OCI-LY3 (cell line): Measurements from ENCODE around the gene PCSK6.

Experiments used
- H2AFZ ChIP-seq: fragments of 200-600, 300-600 bp; shearing (Covaris generic); 2 replicates; pipeline ENCODE4 v1.6.0; 2014; ENCODE audit warnings: antibody characterized with exemption, low read depth, low read length
- H3K27ac ChIP-seq: fragments of 200-600, 300-600 bp; sonication (generic); 2 replicates; pipeline ENCODE4 v1.5.1; 2014; ENCODE audit warnings: mild to moderate bottlenecking, low read length, moderate library complexity, mixed read lengths
- H3K27me3 ChIP-seq: fragments of 200-600, 300-600 bp; sonication (generic); 2 replicates; pipeline ENCODE4 v1.6.1; 2014; ENCODE audit warnings: low read depth, low read length, mixed read lengths
- H3K36me3 ChIP-seq: fragments of 200-600, 300-600 bp; sonication (generic); replicated peaks from 2 replicates; pipeline ENCODE3; 2014; ENCODE audit warnings: low read depth, low read length, mixed read lengths
- H3K4me1 ChIP-seq: fragments of 300-600, 200-600 bp; sonication (generic); 2 replicates; pipeline ENCODE4 v1.6.1; 2014; ENCODE audit warnings: low read length, mixed read lengths
- H3K4me2 ChIP-seq: fragments of 200-600, 300-600 bp; sonication (generic); 2 replicates; pipeline ENCODE4 v1.6.1; 2014; ENCODE audit warnings: low read length, mixed read lengths
- H3K4me3 ChIP-seq: fragments of 300-600, 200-600 bp; sonication (generic); 2 replicates; pipeline ENCODE4 v1.5.1; 2014; ENCODE audit warnings: antibody characterized with exemption, mild to moderate bottlenecking, low read length, moderate library complexity
- H3K79me2 ChIP-seq: fragments of 300-600, 200-600 bp; shearing (Covaris generic); 2 replicates; pipeline ENCODE4 v1.6.1; 2014; ENCODE audit warnings: mild to moderate bottlenecking, low read length, mixed read lengths
- H3K9ac ChIP-seq: fragments of 300-600, 200-600 bp; shearing (Covaris generic); 2 replicates; pipeline ENCODE4 v1.6.0; 2014; ENCODE audit warnings: mild to moderate bottlenecking, low read length, moderate library complexity
- H3K9me3 ChIP-seq: fragments of 200-600, 300-600 bp; shearing (Covaris generic); 2 replicates; pipeline ENCODE4 v1.6.1; 2014; ENCODE audit warnings: low read length, mixed read lengths; ENCODE audit not compliant: insufficient read depth
- H4K20me1 ChIP-seq: fragments of 200-600, 300-600 bp; sonication (generic); 2 replicates; pipeline ENCODE4 v1.6.1; 2016; ENCODE audit warnings: low read length, mixed read lengths; ENCODE audit not compliant: insufficient read depth
- CTCF ChIP-seq: fragments of 200-600, 300-600 bp; sonication (generic); IDR thresholded peaks from 2 replicates; pipeline ENCODE4 v1.5.1; 2014; ENCODE audit warnings: antibody characterized with exemption, low read length, low read depth
- EZH2phosphoT487 ChIP-seq: fragments of 200-600 bp; shearing (Covaris generic); IDR thresholded peaks from 2 replicates; pipeline ENCODE4 v1.6.1; 2018; ENCODE audit warnings: antibody characterized with exemption, mixed run types, low read depth

The PCSK6 gene

GRCh38 chr15:101509279-101509678 lies 19.8 kb upstream of the PCSK6 start:
- no peaks in the 10 kb centered on the region for H3K9me3 ChIP-seq
- H3K79me2 ChIP-seq: no peaks in the 10 kb centered on the region

GRCh38 chr15:101506491-101506890 lies 17.0 kb upstream of the PCSK6 start:
- no peak overlapping the region for H3K27ac ChIP-seq

More at GRCh38 chr15:101509279-101509678, 19.8 kb upstream of the PCSK6 start:
- peaks cover 27% of the 10 kb centered on the region for H3K27me3 ChIP-seq
- no peaks in the 10 kb centered on the region for H3K36me3 ChIP-seq
- no peak overlapping the region for H3K27ac ChIP-seq
- TF ChIP-seq EZH2phosphoT487 (no peak), CTCF (no peak)
- no peak overlapping the region for H3K4me2 ChIP-seq
- H2AFZ ChIP-seq: no peak overlapping the region
- H3K4me3 ChIP-seq: no peak overlapping the region
- H4K20me1 ChIP-seq: no peaks in the 10 kb centered on the region
- H3K4me1 ChIP-seq: no peaks in the 10 kb centered on the region
- no peak overlapping the region for H3K9ac ChIP-seq

GRCh38 chr15:101505610-101506337 lies 16.3 kb upstream of the PCSK6 start:
- Histone ChIP-seq H4K20me1 (no peaks in the 10 kb centered on the region), H3K9ac (no peak overlapping the region), H2AFZ (no peak overlapping the region), H3K9me3 (no peaks in the 10 kb centered on the region), H3K4me2 (no peak overlapping the region), H3K27me3 (peaks cover 43% of the 10 kb centered on the region), H3K36me3 (no peaks in the 10 kb centered on the region), H3K4me1 (peaks cover 3% of the 10 kb centered on the region), H3K79me2 (no peaks in the 10 kb centered on the region), H3K4me3 (no peak overlapping the region), H3K27ac (no peak overlapping the region)
- TF ChIP-seq EZH2phosphoT487 (no peak), CTCF (no peak)

More at GRCh38 chr15:101506491-101506890, 17.0 kb upstream of the PCSK6 start:
- Histone ChIP-seq H3K4me3 (no peak overlapping the region), H3K9me3 (no peaks in the 10 kb centered on the region), H3K9ac (no peak overlapping the region), H2AFZ (no peak overlapping the region), H3K36me3 (no peaks in the 10 kb centered on the region), H4K20me1 (no peaks in the 10 kb centered on the region), H3K27me3 (peaks cover 37% of the 10 kb centered on the region), H3K79me2 (no peaks in the 10 kb centered on the region), H3K4me1 (no peaks in the 10 kb centered on the region), H3K4me2 (no peak overlapping the region)
- TF ChIP-seq EZH2phosphoT487 (no peak), CTCF (no peak)

GRCh38 chr15:101504866-101505609 lies 15.5 kb upstream of the PCSK6 start:
- no peaks in the 10 kb centered on the region for H3K9me3 ChIP-seq
- no peak overlapping the region for H3K9ac ChIP-seq
- H3K27me3 ChIP-seq: peaks cover 43% of the 10 kb centered on the region
- H3K4me3 ChIP-seq: no peak overlapping the region
- H3K79me2 ChIP-seq: no peaks in the 10 kb centered on the region
- no peak overlapping the region for H3K27ac ChIP-seq
- no peaks in the 10 kb centered on the region for H4K20me1 ChIP-seq
- H3K4me1 ChIP-seq: peaks cover 11% of the 10 kb centered on the region
- no peak overlapping the region for H3K4me2 ChIP-seq
- H2AFZ ChIP-seq: no peak overlapping the region
- no peaks in the 10 kb centered on the region for H3K36me3 ChIP-seq
- no peak for TF ChIP-seq CTCF
- TF ChIP-seq EZH2phosphoT487: no peak
